Measurements from ENCODE around the gene GRIK4.
"Not testable (repeated sequence)": the region's sequence is repeated elsewhere in the genome, so short reads cannot be mapped to it uniquely, and the experiment has no call there.

Gene GRIK4

DNA sequence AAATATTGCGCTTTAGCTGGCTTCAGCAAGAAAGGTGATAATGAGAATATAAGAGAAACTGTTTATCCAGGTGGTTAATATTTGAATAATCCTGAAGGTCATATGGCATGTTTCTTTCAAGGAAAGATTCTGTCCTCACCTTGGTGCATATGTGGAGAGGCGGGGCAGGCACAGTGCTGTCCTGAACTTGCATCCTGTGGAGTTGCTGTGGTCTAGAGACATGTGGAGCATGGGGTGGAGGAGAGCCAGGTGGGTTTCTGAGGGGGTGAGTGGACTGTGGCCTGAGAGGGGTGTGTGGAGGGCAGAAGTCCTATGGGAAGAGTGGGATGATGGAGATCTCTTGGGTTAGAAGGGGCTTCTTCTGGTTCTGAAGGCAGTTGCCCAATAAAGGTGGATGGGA is 65.5 kb downstream of the GRIK4 start:
- no peak for DNase-seq (ENCODE audit: low read depth in 2 of 2)

DNA sequence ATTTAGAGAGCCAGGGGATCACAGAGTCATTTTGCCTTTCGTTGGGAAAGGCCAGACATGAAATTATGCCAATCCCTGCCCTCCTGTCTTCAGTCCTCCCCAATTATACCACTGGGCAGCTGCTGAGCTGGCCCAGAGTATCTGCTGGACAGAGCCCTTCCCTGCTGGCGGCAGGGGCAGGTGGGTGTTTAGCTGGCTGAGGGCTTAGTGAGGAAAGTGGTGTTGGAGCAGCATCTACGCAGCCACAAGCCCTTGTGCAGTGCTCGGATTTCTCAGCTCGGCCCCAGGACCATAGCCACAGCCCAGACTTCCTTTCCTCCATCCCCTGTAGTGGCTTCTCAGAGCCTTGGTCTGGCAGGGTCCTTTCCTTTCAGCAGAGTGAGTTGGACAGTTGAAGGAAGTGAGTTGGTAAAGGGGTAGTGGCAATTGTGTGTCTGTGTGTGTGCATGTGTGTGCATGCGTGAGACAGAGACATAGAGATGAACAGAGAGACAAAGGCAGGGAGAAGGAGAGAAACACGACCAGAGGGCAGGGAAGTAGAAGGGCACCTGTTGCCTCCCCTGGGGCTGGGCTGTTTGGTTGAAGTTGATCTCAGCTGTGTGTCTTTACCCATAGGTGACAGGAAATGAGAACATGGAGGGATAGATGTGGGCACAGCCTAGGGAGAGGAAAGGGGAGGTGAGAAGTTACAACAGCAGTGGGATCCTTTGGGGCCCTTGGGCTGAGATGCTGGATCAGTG is 66.2 kb downstream of the GRIK4 start:
- no peak for DNase-seq (ENCODE audit: low read depth in 2 of 2)

DNA sequence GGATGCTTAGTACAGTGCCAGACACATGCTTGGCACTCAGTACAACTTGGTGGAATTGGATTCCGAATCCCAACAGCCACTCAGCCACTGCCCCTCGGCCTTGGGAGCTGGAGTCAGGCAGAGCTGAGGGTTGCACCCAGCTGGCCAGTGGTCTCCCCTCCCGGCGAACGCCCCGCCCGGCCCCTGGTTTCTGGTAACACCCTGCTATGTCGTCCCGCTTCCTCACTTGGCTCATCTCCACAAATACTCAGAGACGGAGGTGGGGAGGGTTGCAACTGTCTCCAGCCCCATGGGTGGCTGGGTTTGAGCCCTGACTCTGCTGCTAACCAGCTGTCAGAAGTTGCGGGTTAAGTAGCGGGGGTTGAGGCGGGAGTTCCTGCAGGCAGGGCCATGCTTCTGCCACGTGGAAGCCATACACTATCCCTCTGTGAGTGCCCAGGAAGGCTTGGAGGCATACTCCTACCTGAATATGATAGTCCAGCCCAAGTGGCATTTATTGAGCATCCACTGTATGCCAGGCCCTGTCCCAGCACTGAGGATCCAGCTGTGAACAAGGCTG is 67.1 kb downstream of the GRIK4 start:
- DNase-seq (ENCODE audit: low read depth in 2 of 2) = no peak

DNA sequence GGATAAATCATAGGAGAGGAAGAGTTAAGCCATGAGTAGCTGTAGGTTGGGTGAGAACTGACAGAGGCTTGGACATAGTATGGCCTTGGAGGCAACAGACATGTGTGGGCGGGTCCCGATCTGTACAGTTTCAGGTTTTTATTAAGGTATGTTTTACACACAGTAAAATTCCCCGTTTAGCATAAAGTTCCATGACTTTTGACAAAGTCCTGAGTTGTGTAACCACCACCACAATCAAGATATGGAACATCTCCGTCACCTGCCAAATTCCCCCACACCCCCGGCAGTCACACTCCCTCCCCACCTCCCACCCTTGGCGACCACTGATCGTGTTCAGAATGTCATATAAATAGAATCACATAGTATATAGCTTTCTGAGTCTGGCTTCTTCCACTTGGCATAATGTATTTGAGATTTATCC is 68.1 kb downstream of the GRIK4 start:
- no peak for DNase-seq (ENCODE audit: low read depth in 2 of 2)

DNA sequence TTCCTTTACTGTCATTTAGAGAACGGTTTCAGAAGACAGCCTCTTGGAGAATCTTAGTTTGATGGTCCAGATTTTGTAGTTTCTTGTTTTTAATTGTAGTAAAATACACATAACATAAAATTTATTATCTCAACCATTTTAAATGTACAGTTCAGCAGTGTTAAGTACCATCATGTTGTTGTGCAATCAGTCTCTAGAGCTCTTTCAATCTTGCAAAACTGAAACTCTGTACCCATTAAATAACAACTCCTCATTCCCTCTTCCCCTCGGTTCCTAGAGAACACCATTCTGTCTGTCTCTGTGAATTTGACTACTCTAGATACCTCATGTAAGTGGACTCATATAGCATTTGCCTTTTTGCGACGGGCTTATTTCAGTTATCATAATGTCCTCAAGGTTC is 69.8 kb downstream of the GRIK4 start:
- DNase-seq (ENCODE audit: low read depth in 2 of 2) = no peak

DNA sequence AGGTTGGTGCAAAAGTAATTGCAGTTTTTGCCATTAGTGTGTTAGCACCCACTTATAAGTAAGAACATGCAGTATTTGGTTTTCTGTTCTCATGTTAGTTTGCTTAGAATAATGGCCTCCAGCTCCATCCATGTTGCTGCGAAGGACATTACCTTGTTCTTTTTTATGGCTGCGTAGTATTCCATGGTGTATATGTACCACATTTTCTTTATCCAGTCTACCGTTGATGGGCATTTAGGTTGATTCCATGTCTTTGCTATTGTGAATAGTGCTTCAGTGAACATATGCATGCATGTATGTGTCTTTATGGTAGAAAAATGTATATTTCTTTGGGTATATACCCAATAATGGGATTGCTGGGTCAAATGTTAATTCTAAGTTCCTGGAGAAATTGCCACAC is 71.0 kb downstream of the GRIK4 start:
- DNase-seq (ENCODE audit: low read depth in 2 of 2) = not testable (repeated sequence)

DNA sequence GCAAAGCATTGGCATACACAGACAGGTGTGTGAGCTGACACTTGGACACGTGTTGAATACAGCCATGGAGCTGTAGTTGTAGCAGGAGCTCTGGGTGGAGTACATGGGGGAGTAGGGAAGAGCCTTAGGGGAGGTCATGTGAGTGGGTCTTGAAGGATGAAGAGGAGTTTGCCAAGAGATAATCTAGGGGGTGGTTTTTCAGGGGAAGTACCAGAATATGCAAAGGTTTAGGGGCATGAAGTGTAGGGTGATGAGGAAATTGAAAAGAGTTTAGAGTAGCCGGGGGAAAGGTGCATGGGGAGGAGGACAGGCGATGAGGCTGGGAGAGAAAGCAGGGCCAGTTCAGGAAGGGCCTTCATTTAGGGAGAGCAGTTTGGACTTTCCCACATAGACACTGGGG is 74.5 kb downstream of the GRIK4 start:
- no peak for DNase-seq (ENCODE audit: low read depth in 2 of 2)

DNA sequence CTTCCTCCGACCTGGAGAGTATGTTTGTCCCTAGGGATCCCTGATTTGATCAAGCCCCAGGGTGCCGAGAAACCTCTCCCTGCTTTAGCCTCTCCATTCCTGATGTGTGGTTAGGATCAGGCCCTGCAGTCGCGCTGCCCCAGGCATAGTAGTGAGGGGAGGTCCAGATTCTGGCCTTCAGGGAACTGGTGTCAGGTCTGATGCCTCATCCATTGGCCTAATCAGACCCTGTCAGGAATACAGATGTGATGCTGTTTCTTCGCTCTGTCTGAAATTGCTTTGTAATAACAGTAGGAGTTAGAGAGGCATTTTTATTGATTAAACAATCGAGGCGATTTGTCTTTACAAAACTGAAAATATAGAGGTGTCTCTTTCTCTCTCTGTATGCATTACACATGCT is 75.2 kb downstream of the GRIK4 start:
- DNase-seq (ENCODE audit: low read depth in 2 of 2) = no peak

DNA sequence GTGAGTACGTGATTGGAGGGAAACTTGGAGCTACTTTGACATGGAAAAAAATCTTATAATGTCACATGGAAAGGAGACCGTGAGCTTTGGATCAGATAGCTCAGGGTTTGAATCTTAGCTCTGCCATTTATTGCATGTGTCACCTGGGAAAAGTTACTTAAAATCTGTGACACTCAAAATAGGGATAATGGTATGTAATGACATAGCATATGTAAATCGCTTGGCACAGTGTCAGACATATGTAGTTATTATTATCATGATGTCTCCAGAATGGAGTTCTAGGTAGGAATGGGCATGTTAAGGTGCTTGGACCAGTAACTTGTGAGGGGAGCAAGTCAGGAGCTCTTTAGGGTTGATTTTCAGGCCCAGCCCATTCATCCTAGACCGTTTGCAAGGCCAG is 75.8 kb downstream of the GRIK4 start:
- DNase-seq (ENCODE audit: low read depth in 2 of 2) = no peak

DNA sequence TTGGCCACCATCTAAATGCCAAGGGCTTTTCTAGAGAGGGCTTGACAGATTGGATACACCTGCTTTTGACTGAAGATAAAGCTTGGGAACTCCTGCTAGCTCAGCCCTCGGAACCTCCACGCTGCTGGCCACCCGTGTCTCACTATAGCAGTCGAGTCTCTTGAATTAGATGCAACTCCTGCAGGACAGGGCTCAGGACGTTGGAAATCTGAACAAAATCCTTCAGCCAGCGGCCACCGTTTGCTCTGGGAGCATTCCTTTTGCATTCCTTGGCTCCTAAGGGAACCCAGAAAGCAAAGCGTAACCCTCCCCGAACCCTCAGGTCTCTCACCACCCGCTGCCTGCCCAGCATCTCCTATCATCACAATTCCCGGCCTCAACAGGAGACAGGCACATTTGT is 77.8 kb downstream of the GRIK4 start:
- DNase-seq (ENCODE audit: low read depth in 2 of 2) = no peak

DNA sequence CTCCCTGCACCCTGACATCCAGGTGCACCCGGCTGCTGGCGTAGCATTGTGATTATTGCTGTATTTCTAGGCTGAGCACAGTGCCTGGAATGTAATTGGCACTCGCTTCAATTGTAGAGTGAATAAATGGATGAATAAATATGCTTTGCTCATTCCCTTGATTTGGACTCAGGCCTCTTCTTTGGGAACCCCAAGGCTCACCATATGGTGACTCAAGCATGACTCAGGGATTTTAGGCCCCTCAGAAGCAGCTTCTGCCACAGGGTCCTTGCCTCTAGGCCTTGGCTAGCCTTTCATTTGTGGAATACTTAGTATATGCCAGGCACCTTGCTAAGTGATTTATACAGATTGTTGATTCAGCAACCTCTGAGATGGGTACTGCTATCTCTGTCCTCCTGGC is 78.9 kb downstream of the GRIK4 start:
- no peak for DNase-seq (ENCODE audit: low read depth in 2 of 2)

DNA sequence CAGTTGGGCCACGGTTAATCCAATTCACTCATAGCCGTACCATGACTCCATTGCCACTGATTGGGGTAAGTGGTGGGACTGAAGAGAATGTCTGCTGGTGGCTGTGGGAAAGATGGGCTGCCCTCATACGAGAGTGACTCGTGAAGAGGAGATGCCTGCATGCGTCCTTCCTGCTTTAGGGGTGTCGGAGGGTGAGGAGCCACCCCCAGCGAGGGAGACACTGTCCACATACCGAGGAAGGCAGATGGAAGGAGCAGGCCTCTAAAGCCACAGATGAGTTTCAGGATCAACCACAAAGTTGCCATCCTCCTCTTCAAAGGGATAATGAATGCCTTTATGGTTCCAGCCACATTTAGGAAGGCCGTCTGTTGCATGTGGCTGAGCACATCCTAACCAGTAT is 83.2 kb downstream of the GRIK4 start:
- DNase-seq (ENCODE audit: low read depth in 2 of 2) = no peak

DNA sequence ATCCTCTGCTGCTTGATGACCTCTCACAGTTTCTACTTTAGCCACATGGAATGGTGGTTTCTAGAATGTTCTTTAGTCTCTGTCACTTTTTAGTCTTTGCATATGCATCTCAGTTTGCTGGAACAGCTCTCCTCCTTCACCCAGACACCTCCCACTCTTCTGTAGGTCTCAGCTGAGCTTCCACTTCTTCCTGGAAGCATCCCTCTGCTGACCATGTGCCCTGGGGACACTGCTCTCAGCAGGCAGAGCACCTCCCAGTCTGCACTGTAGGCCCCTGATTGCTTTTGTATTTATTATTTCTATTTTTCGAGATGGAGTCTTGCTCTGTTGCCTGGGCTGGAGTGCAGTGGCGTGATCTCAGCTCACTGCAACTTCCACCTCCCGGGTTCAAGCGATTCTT is 84.0 kb downstream of the GRIK4 start:
- DNase-seq (ENCODE audit: low read depth in 2 of 2) = no peak

DNA sequence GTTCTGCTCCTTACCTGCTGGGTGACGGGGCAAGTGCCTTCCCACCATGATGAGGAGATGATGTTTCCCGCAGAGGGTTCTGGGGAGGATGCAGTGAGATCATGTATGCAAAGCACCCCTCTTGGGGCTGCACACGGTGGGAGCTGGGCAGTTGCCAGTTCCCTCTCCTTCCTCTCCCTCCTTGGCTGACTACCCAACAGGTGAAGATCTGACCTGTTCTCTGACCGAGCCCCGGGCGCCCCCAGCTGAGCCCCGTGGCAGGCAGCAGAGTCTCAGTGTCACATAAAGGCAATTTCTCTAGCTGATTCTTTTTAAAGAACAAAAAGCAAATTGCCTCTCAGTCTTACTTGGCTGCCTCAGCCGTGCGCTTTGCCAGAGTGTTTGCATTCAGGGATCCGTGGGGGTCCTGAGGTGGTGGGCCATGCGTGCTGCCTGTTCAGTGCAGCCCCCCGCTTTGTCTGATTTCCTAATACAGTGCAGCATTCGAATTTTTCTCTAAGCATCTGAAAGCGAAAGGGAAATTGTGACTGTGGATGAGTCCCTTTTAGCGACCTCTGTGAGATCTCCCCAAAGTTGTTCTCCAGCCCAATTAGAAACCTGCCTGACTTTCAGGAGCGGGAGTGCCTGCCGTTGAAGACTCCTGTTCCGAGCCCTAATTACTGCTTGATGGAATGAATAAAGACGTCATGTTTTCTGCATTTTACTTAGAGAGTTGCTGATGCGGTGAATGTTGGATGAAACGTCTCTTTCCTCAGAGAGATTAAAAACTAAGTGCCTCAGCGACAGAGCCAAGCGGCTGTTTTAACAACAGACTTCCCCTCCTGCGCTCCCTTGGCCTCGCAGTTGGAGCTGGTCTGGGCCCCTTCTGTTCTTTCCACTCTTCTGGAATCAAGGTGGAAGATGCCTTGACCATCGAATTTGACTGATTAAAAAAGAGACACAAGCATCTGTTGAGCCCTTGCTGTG is 86.0 kb downstream of the GRIK4 start:
- no peak for DNase-seq (ENCODE audit: low read depth in 2 of 2)

DNA sequence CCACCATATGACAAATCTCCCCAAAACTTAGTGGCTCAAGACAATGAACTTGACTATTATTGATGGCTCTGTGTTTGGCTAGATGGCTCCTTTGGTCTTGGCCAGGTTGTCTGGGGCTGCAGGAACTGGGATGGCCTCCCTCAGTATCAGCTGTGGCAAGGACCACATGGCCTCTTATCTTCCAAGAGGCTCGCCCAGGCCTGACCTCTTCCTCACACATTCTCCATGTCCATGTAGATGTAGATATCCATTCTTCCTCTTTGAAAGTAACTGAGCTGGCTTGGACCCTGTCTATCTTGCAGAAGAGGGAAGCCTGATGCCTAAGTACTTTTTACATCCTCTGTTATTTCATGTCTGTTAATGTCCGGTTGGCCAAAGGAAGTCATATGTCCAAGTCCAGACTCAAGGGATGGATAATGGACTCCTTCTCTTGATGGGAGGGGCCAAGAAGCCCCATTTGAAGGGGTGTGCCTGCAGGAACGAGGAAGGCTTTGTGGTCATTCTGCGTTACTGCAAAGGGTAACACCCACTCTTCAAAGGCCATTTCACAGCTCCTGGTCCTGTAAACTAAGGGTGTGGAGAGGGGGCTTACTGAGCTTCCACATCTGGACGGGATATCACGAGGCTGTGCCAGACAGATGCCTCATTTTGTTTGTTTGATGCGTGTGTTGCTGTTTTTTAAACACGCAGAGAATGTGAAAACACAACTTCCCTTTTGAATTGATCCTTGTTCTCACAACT is 87.1 kb downstream of the GRIK4 start:
- DNase-seq (ENCODE audit: low read depth in 2 of 2) = no peak

DNA sequence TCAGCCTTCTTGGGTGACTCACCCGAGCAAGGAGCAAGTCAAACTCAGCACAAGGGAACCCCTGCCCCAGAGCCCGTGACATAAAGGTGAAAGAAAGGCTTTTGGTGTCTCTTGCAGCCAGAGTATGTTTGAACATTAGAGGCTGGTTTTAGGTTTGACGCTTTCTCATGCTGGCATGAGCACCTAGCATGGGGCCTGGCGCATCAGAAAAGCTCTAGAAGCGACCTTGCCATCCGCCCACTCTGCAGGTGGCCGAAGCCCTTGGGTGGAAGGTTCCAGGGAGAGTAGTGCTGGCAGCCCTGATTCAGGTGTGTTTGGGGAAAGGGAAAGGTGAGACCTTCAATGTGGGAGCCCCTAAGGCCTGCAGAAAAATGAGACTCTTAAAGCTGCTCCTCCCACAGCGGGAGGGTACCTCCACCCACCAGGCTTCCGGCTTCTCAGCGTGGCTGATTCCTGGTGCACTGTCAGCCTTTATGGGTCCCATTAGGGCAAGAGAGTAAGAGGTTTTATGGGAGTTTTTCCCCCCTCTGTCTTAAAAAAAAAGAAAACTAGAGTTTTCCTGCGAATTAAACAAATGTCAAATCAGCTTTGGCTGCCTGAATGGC is 88.4 kb downstream of the GRIK4 start:
- no peak for DNase-seq (ENCODE audit: low read depth in 2 of 2)

DNA sequence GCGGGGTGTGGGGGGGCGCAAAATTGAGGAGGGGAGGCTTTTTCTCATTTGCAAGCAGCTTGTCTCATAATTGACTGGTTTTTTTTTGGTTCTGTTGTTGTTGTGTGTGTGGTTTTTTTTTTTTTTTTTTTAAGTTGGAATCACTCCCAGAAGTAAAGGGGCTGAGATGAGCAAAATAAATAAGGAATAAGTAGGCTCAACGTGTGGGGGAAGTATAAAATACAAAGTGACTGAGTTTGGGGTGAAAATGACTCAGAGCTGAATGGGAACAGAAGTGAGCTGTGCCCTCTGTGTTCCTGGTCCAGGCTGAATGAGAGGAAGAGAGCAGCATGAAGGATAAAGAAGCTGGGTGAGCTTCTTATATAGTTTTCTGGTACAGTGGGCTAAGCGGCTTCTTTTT is 90.0 kb downstream of the GRIK4 start:
- no peak for DNase-seq (ENCODE audit: low read depth in 2 of 2)

DNA sequence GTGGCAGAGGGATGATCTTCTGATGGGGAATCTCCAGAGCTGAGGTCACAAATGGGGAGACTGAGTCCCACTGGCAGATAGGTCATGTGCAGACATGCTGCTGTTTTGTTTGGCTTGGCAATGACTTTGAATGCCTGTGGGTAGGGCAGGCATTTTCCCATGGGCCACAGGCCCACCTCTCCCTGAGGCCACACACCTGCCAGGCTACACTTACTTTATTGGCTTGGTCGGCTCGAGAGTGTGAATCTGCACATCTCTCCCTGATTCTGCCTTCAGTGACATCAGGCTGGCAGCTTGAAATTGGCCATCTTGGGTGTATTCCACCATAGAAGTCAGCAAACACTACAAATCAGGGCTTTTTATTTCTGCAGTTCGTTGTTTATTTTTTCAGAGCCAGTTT is 91.5 kb downstream of the GRIK4 start:
- DNase-seq (ENCODE audit: low read depth in 2 of 2) = no peak

DNA sequence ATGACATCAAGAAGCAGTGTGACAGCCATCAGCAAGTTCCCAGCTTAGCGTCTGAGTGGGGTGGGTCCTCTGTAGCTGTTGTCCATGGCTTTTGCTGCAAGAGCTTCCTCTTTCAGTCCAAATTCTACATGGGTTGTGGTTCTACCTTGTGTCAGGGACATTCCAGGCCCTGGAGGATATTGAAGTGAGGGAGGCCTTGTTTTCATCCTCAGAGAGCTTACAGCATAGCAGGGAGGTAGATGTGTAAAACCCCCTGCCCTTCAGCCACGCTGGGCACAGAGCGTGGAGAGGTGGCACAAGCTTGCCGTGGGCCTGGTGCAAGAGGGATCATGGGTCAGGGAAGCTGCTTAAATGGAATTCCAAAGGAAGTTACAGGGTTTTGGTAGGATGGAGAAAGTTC is 93.9 kb downstream of the GRIK4 start:
- no peak for DNase-seq (ENCODE audit: low read depth in 2 of 2)

DNA sequence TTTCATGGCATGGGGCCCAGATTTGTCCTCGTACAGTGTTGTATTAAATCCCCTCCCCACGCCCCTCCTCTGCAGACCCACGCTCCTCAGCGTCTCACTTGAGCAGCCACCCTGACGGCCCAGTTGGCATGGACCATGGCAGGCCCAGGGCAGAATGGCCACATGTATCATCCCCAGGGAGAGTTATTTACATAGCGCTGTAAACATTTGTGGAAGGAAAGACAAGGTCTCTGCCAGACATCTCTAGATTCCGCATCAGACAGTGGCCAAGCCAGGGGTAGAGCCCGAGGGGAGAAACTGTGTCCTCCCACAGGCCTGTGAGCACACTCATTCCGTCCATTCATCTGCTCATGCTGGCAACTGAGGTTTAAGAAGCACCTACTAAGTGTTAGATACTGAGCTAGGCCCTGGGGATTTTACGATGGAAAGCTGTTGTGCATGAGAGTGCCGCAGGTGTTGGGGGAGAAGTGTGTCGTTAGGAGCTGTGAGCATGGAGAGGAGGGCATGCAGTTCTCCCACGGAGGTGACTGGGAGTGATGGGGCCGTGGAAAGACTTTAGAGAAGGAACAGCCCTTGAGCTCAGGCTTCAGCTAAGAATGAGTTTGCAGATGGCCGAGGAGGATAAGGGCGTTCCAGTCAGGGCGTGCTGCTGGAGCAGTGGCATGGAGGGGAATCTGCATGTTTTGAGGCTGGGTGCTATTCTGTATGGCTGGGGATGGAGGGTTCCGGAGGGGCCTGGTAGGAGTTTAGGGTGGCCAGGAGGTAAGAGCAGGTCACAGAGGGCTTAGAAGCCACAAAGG is 94.9 kb downstream of the GRIK4 start:
- DNase-seq (ENCODE audit: low read depth in 2 of 2) = no peak

DNA sequence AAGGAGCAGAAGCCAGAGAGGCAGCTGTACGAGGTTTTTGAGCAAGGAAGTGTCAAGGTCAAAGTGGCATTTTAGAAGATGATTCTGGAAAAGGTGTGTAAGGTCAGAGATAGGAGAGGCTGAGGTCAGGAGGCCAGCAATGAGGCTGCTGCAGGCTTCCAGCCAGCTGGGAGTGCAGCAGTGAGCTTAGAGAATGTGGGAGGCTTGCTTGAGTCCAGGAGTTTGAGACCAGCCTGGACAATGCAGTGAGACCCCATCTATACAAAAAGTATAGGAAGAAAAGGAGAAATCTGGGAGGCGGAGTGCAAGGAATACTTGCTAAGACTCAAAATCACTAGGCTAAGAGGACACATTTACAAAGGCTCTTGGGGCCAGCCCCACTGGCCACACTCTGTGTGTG is 96.5 kb downstream of the GRIK4 start:
- no peak for DNase-seq (ENCODE audit: low read depth in 2 of 2)
